ENCODE data around the gene MMP1.
A peak's percentile ranks its signal among the peaks of the same experiment; 100 is the strongest.

The MMP1 gene

DNA sequence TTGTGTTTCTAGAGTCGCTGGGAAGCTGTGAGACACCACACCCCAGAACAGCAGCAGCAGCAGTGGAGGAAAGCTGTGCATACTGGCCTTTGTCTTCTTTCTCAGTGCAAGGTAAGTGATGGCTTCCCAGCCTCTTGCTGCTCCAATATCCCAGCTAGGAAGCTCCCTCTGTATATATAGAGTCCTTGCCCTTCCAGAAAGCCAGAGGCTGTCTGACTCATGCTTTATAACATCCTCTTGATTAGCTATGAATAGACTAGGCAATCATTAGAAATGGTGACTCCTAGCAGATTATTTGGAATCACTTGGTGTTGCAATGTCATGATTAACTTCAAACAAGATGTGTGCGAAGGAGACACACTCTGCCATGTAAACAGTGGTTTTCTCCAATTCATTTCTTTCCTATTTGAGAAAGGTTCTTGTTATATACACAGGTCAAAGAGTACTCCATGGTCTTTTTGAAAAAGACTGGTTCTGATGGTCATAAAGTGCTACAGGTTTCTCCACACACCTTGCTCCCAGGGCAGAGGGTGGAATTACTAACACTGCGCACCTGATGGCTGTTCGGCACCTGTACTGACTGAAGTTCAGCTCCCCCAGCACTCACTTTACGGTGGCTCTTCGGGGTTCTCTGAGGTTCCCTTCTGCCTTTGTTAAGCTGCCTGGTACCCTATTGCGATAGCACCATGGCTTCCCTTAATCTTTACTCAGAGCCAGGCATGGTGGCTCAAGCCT is at the start of gene MMP1:
TSS of gene MMP1 (minus strand) at position 149 of the 735 bp plus-strand sequence. CDS start at position 81, 68 bp downstream.
- no peak for DNase-seq (ENCODE audit: low read depth, low spot score)

DNA sequence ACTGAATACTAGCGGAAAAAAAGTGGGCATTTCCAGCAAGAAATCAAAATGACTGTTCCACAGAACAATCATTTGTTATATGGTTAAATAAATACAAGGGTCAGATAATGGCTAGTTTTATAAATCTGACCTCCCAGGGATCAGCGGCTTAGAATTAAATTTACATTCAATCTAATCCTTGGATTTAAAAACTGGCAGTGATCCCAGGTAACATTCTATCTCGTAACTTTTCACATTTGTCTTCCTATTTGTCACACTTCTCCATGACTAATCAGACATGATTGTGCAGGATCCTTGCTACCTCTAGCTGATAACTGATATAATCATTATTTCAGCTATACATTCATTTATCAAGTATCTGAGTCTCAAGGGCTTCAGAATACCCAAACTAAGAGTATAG is 48.3 kb upstream of the MMP1 start:
- no peak for DNase-seq (ENCODE audit: low read depth, low spot score)

DNA sequence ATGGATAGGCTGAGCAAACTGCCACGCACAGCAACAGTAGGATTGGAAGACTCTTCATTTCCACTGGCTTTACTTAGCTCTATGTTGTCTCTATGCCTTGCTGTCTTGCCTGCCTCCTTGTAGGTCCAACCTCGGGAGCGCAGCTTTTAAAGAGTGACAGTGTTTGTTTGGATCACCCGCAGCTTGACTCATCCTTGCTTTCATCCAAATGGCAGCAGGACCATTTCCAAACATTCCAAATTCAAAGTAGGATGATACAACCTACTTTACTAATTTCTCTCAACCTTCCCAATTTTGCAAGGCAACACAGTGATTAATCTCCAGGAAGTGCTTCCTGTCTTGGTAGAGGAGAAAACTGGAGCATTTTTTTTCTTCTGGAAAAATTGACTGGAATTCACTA is 45.5 kb upstream of the MMP1 start, which contains the start of gene MMP3:
TSS of gene MMP3 (minus strand) at position 121 of the 400 bp plus-strand sequence. CDS start at position 58, 63 bp downstream.
- DNase-seq (ENCODE audit: low read depth, low spot score): no peak

DNA sequence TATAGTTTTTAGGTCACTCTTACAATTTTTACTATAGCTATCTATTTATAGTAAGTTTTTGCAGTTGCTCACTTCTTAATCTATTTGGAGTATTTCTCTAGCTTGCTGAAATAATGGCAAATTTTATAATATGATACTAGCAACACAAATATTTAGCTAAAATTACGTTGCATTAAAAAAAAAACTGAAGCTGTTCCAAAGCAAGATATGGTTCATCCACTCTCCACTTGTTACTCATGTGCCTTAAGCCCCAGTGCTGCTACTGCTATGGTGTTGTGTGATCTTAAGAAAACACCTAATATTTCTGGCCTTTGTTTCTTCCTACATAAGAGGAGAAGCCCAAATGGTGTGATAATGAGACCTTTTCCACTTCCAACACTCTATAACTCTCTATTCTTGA is 45.0 kb upstream of the MMP1 start:
- no peak for DNase-seq (ENCODE audit: low read depth, low spot score)

DNA sequence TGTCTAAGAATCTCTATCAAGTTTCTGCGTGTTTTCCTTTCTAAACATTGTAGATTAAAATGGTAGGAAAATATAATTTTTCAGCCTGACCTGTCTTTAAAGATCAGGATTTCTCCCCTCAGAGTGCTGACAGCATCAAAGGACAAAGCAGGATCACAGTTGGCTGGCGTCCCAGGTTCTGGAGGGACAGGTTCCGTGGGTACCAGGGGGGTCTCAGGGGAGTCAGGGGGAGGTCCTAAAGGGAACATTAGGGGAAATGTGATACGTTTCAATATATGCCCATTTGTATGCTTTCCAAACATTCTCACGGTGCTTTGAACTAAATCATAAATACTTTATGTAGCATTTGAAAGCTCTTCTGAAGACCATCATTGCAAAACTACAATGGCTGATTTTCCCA is 42.1 kb upstream of the MMP1 start:
- no peak for DNase-seq (ENCODE audit: low read depth, low spot score)

DNA sequence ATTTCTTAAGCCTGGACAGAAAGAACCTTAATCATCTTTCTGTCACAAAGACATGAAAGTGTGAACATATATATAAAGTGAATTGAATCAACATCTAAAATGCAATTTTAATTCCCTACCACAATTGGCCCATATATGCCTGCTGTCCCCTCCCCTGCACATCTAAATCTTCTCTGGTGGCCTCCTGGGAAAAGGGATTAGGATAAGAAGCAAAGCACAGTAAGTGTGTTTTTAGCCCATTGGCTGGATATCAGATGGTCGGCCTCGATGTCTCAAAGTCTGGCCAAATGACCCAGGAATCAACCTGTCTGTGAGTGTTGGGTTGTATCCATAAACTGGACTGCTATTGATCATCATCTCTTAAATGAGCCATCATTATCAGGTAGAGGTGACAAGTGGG is 39.7 kb upstream of the MMP1 start:
- no peak for DNase-seq (ENCODE audit: low read depth, low spot score)

DNA sequence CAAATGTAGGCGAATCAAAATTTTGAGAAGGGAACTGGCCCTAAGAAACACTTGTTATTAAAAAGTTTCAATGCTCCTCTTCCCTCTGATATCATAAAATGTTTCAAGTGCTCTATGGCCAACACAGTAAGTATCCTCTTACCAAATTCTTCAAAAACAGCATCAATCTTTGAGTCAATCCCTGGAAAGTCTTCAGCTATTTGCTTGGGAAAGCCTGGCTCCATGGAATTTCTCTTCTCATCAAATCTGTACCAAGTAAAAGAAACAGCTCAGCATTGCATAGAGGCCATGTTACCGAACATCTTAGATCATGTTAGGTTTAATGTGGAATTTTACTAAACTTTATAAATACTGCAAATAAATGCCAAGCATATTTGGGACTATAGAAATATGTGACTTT is 39.2 kb upstream of the MMP1 start:
- no peak for DNase-seq (ENCODE audit: low read depth, low spot score)

DNA sequence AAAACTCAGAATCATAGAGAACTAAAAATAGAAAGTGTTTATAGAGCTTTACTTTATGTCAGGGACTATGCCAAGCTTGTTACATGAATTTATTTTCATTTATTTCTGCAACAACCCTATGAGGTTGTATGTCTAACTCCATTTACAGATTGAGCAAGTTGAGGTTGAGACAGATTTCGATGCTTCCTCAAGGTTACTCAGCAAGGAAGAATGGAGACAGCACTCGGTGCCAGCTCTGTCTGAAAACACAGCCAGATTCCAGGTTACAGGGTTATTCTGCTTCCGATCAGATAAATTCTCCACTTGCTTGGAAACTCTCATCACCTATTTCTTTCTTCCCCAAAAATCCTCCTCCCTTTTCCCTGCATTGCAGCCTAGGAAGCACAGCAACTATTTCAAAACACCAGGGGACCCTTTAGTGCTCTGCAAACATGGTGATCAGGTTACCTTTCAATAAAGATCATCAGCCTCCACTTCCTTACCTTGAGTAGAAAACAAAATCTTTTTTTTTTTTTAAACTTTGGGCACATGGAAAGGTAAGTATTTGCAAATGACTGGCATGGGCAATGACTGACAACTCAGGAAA is 38.4 kb upstream of the MMP1 start:
- DNase-seq (ENCODE audit: low read depth, low spot score): no peak

DNA sequence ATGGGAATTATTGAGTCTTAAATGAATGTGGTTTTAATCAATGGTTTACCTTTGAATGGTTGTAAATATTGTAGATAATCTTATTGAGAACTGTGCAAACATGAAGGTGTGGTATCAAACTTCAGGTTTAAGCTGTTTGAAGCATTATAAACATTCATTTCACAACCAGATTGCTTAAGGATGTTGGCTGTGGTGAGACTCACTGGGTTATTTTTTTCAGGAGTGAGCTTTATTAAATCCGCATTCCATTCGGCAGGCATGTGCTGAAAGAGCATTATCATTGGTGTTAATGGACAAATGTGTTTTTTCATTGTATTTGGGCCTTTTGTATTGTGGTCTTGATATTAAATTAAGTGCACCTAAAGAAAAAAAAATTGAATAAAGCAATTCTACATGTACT is 35.8 kb upstream of the MMP1 start:
- DNase-seq (ENCODE audit: low read depth, low spot score): no peak

DNA sequence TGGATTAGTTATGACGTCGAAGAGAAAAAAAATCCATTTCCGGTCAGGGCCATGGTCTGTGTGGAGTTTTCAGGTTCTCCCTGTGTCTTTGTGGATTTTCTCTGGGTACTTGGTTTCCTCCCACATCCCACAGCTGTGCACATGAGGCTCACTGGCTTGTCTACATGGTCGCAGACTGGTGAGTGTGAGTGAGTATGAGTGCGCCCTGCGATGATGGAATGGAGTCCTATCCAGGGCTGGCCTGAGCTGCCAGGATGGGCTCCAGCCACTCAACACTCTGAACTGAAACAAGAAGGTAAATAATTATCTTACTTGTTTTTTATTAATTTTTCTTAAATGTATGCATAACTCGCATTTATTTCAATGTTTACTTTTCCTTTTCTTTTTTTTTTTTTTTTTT is 34.7 kb upstream of the MMP1 start:
- no peak for DNase-seq (ENCODE audit: low read depth, low spot score)

DNA sequence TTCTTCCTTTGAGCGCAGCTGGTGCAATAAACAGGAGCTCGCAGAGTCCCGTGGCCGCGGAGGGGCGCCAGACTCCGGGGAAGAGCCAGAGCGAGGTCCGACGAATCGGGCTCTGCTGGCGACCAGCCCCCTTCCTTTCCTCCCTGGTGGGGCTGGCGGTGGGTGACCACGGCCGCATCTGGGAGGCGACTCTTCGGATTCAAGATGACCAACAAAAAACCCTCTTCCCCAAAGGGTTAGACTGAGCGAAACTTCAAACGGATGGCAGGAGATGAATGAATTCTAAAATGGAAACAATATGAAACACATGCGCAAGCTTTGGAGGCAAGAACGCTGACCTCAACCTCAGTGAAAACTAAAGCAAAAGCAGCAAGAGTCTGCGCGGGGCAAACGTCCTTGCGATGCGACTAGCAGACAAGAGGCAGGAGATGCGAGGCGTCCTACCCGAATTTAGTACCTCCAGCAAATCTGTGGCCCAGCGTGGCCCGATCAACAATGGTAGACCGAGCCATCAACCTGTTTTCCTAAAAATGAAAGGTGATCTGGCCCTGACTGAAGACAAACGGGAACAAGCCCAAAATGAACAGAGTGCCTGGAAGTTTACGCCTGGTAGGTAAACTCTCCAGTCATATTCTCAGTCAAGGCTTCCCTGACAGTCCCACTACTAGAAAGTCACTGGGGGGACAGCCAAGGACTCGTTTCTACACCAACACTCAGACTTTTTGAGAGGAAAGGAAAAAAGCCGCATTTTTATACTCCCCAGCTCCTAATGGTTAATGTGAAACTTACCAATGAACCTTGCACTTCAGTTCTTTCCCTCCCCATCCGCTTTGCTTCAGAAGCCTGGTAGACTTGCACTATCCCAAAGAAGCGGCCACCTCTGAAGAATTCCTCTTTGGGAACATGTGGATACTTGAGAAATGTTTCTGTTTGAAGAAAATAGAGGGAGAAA is 33.8 kb upstream of the MMP1 start:
- peak; percentile 18 for DNase-seq (ENCODE audit: low read depth, low spot score)

DNA sequence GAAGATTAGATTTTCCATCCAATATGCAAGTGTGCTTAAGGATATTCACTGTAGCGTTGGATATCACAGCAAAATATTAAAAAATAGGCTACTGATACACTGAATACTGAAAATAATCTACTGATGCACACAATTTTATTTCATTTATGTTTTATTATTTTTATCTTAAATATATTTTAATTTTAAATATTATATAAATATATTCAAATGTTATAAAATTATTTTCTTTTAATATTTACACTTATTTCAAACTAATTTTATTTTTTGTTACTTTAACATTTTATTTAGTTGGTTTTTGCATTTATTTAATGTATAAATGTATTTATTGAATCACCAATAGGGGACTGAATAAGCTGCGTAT is 33.1 kb upstream of the MMP1 start:
- DNase-seq (ENCODE audit: low read depth, low spot score): no peak

DNA sequence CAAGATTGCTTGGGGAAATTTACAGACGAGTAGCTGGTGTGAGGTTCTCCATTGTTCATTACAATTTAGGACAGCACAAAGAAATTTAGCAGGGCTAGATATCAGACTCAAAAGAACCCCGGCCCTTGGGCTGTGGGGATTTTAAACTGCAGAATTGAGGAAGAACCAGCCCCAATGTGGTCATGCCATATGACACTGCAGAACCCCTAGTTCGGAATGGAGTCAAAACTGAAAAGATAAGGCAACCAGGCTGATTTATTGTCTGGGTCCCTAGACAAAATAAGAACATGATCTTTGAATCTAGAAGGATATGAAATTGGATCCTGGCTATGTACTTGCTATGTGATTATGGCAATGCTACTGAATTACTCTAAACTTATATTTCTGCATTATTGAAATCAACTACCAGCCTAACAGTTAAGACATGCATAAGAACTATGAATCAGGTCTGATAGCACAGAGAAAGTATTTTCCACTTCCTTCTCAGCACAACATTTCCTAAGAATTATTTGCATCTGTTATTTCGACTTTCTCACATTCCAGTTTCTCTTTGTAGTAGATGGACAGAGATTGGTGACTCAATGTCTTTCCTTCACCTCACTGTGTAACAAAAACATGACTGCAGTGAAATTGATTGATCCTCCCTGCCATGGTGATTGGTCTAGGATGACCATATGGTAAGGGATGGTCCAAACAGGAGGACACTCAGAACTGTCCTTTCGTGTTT is 32.2 kb upstream of the MMP1 start:
- DNase-seq (ENCODE audit: low read depth, low spot score): no peak

DNA sequence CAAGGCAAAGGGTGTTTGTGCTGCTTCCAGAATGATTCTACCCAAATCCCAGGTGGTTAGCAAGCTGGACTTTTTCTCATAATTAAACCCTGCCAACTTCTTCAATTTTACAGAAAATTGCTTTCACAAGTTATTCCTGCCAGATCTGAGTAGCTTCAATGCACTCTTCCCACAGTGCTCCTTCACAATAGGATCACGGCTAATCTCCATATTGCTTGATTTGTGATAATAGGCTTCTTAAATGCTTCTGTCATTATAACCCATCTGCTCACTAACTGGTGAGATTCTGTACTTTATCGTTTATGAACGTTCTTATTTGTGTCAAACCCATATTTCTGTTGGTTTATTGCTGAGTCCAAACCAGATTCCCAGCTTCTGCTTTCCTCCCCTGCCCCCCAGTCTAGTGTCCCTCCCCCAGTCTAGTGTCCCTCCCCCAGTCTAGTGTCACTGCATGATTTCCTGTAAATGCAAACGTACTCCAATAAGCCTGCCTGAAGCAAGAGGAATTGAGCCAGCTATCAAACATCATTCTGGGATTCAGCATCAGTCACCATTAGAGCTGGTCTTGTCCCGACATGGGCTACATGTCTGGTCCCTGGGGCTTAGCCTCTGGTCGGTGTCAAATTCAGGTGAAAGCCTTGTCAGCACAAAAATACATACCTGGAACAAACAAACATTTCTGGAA is 31.5 kb upstream of the MMP1 start:
- no peak for DNase-seq (ENCODE audit: low read depth, low spot score)

DNA sequence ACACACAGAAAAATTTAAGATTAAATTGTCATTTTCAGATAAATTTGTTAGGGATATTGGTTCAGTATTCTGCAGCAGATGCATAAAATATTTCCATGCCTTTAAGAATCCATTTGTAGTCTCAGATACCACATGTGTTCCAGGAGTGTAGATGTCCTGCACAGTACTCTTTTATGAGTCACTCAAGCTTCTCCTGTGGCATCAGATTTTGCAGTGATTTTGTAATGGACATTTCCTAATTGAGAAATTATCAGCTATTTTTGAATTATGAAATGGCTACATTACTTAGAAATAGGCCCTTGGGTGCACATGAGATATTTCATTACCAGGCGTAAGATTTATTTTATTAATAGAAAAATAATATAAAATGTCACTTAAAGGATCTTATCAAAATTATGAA is 26.6 kb upstream of the MMP1 start:
- DNase-seq (ENCODE audit: low read depth, low spot score): no peak

DNA sequence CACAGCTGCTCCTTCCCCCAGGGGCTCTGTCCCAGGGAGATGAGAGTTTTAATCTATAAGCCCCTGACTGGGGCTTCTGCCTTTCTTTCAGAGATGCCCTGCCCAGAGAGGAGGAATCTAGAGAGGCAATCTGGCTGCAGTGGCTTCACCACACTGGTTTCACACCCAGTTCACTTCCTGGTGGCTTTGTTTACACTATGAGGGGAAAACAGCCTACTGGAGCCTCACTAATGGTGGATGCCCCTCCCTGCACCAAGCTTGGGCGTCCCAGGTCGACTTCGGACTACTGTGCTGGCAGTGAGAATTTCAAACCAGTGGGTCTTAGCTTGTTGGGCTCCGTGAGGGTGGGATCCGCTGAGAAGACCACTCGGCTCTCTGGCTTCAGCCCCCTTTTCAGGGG is 21.5 kb upstream of the MMP1 start:
- DNase-seq (ENCODE audit: low read depth, low spot score): no peak

DNA sequence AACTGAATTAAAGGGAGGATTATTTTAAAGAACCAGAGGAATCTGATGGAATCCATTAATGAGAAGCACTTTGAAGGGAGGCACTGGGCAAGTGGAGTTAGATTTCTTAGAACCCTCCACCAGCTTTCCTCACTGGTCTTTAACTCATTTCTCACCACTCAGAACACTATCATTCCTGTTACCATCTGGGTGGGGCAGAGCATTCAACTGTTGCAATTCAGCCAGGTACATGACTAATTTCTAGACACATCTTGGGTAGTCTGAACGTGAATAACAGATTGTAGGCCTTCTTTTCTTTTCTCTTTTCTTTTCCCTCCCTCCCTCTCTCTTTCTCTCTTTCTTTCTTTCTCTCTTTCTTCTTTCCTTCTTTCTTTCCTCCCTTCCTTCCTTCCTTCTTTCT is 15.5 kb upstream of the MMP1 start:
- no peak for DNase-seq (ENCODE audit: low read depth, low spot score)

DNA sequence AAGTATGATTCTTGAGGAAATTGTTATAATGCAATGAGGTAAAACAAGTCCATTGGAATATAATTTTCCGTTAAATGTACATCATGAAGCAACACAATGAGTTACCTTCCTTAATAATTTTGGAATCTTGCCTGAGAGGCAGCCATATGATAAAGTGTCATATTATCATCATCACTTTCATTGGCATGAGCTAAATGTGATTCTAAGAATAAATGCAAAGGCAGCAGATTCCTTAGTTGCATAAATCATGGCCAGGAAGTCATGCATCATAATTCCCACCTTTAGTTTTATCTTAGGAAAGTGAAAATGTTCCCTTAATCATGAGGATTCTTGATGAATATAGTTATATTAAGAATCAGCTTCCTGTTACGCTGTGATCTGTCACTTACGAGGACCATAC is 14.2 kb upstream of the MMP1 start:
- no peak for DNase-seq (ENCODE audit: low read depth, low spot score)

DNA sequence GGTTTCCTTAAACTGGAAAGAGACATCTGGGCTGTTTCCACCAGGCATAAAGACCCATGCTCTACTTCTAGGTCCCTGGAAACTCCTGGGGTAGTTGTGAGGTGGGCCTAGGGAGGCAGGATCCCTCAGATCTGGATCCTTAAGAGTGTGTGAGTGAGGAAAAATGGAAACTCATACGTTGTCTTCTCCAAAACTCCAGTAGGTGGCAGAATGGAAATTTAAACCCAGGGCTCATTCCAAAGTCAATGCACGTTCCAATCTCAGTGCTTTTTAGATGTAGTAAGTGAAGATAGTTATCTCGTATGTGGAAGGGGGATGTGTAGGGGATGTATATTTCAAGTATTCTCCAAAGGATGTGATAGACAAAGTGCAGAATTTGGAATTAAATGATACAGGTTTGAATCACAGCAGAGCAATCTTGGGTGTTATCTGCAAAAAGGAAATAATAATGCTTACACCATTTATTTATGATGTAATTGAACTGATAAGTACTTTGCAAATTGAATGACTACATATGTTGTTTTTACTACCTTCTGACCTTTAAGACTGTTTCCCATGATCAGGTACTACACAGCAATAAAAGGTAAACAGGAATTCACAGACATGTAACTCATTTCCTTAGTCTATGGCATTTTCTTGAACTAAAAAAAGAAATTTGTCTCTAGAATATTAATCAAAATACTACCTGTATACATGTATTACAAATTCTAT is 13.1 kb upstream of the MMP1 start:
- no peak for DNase-seq (ENCODE audit: low read depth, low spot score)

DNA sequence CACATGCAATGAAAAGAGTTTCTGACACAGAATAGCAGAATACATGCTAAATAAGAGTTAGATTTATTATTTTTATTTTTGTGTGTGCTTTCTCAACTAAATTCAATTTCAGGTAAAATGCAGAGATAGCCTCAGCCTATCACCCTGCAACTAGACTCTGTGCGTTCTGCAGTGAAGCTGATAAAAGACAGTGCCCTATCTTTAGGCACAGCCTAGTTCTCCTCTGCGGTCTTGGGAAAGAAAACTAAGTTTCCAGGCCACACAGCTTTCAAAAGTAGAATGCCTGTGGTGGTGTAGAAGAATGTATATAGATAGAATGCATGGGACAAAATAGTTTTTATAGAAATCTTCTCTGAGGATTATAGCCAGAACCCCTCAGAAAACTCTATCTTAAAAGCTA is 12.0 kb upstream of the MMP1 start:
- DNase-seq (ENCODE audit: low read depth, low spot score): no peak

DNA sequence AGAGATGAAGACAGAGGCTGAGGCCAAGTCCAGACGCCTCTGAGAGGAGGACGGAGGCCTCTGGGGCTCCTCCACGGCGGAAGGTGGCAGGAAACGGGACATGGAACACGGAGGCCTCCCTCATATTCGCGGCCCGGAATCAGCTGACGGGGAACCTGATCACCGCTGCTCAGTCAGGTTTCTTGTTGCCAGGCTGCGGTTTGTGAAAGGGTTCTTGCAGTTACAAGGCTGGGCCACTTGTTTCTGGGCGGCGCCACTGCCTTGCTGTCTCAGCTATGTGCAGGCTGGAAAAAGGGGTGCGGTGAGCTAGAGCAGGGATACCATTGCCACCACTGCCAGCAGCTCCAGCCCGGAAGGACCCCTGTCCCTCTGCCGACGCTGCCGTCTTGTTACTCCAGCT is 10.0 kb upstream of the MMP1 start:
- DNase-seq (ENCODE audit: low read depth, low spot score): no peak
